MCF 10A (cell line): ENCODE results near the gene S100A8. TPM values are rescaled to one million over a fixed set of nuclear protein-coding genes. Genes with fewer than 3 reads are reported as not detected.

Source experiments
- BruUV-seq: library from RNA; stranded (reverse); fragments of 400-500 nt; replicated peaks from 2 replicates; lab custom pipeline; 2021; lab: Mats Ljungman, UMichigan
- CTCF ChIA-PET: fragments of 300-600 bp; sonication (Branson Sonifier 250); formaldehyde crosslinking; extraction: SDS; loops from one replicate; lab custom pipeline; 2021; ENCODE audit warnings: antibody characterized with exemption, inconsistent platforms; lab: Yijun Ruan, JAX
- POLR2A ChIA-PET: fragments of 300-600, 350-650 bp; sonication (Branson Sonifier 250); formaldehyde crosslinking; extraction: SDS; loops from one replicate; lab custom pipeline; 2020; ENCODE audit warnings: antibody characterized with exemption, inconsistent platforms; lab: Yijun Ruan, JAX
- DNase-seq: peaks from one replicate; pipeline ENCODE4 v3.0.0-alpha.2; 2018; ENCODE audit not compliant: unreplicated experiment
- H3K27ac Mint-ChIP-seq: one replicate; pipeline ENCODE4 v1.8.0; 2022; ENCODE audit warnings: mild to moderate bottlenecking, low read depth, mixed read lengths; ENCODE audit not compliant: unreplicated experiment
- H3K27me3 Mint-ChIP-seq: one replicate; pipeline ENCODE4 v1.8.0; 2022; ENCODE audit warnings: mixed read lengths; ENCODE audit not compliant: insufficient read depth, unreplicated experiment
- H3K36me3 Mint-ChIP-seq: one replicate; pipeline ENCODE4 v1.8.0; 2022; ENCODE audit warnings: mild to moderate bottlenecking, moderate library complexity, mixed read lengths; ENCODE audit not compliant: insufficient read depth, unreplicated experiment
- H3K4me1 Mint-ChIP-seq: one replicate; pipeline ENCODE4 v1.8.0; 2022; ENCODE audit warnings: mixed read lengths; ENCODE audit not compliant: insufficient read depth, unreplicated experiment
- H3K4me3 Mint-ChIP-seq: one replicate; pipeline ENCODE4 v1.8.0; 2022; ENCODE audit warnings: mild to moderate bottlenecking, moderate library complexity, mixed read lengths; ENCODE audit not compliant: unreplicated experiment
- H3K9me3 Mint-ChIP-seq: one replicate; pipeline ENCODE4 v1.8.0; 2022; ENCODE audit warnings: mixed read lengths; ENCODE audit not compliant: unreplicated experiment
- intact Hi-C: fragments of 100-400 bp; cut with micrococcal nuclease; formaldehyde crosslinking; loops from 2 replicates; pipeline ENCODE4 v1.14.1; 2022
- total RNA-seq: library from RNA; stranded (reverse); gene quantifications from 2 replicates; pipeline ENCODE4 v1.2.3, GENCODE V29; 2022
- TF ChIP-seq, protein P1 (sequence below): fragments of 200-600 bp; IDR thresholded peaks from one replicate; pipeline ENCODE4 v1.8.0; 2022; ENCODE audit warnings: antibody characterized with exemption, mild to moderate bottlenecking; ENCODE audit not compliant: unreplicated experiment

Gene S100A8
- total RNA-seq, 1 experiment from 2014 or later, result 80.4 TPM

DNA sequence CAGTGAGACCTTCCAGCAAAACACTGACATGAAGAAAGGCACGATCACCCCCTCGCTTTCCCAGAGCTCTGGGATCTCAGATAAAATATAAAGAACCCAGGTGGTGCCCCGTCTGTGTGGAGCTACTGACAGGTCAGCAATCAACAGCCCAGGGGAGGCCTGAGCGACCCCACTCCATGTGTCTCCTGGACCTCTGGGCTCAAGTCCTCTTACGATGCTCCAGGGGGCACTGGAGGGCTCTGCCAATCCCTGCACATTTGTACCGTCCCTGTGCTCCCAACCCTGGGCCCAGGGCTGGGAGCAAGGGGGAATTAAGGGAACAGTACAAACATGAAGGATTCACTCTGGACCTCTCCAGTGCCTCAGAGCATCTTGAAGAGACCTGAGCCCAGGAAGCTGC, 37.9 kb upstream of the S100A8 start:
- ChIA-PET CTCF (interaction anchor here (0.9 kb wide), 1 partner anchor 26 kb away, joined by 3 read pairs; no protein-coding TSS in a partner anchor), POLR2A (interaction anchor here (0.7 kb wide), 1 partner anchor 66 kb away, joined by 4 read pairs; no protein-coding TSS in a partner anchor)
- Mint-ChIP-seq H3K27ac (no peak overlapping the region), H3K36me3 (no peaks in the 10 kb centered on the region), H3K27me3 (peaks cover 84% of the 10 kb centered on the region), H3K9me3 (no peaks in the 10 kb centered on the region), H3K4me3 (no peak overlapping the region), H3K4me1 (no peaks in the 10 kb centered on the region)
- intact Hi-C loops, result no loop called here
- no TSS peak for BruUV-seq
- DNase-seq, result no peak
- TF ChIP-seq, protein P1, sequence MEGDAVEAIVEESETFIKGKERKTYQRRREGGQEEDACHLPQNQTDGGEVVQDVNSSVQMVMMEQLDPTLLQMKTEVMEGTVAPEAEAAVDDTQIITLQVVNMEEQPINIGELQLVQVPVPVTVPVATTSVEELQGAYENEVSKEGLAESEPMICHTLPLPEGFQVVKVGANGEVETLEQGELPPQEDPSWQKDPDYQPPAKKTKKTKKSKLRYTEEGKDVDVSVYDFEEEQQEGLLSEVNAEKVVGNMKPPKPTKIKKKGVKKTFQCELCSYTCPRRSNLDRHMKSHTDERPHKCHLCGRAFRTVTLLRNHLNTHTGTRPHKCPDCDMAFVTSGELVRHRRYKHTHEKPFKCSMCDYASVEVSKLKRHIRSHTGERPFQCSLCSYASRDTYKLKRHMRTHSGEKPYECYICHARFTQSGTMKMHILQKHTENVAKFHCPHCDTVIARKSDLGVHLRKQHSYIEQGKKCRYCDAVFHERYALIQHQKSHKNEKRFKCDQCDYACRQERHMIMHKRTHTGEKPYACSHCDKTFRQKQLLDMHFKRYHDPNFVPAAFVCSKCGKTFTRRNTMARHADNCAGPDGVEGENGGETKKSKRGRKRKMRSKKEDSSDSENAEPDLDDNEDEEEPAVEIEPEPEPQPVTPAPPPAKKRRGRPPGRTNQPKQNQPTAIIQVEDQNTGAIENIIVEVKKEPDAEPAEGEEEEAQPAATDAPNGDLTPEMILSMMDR, result no peak

DNA sequence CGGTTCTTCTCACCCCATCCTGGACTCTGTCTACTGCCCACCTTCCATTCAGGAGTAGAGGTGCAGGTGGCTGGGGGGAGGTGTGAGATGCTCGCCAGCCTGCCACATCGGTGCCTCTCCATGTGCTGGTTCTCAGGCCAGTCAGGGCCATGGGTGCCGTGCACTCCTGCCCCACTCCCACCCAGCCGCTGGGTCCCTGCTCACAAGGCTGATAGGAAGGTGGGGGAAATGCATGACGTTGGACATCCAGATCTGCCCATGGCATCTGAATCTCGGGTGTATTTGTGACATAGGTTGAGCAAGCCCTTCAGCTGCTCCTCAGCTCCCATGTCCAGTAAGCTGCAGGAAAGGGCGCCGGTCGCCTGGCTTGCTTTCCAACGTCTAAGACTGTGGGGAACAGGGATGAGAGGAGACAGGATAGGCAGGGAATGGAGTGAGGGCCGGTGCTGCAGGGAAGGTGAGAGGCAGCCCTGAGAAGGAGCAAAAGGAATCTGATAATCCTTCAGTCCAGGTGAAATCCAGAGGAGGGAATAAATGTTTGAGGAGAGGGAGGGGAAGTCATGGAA, 37.3 kb upstream of the S100A8 start:
- no peak for DNase-seq
- BruUV-seq, result no TSS peak
- ChIA-PET POLR2A (interaction anchor here (0.7 kb wide), 1 partner anchor 66 kb away, joined by 4 read pairs; no protein-coding TSS in a partner anchor), CTCF (no interaction called here)
- no peaks in the 10 kb centered on the region for H3K4me1 Mint-ChIP-seq
- peaks cover 80% of the 10 kb centered on the region for H3K27me3 Mint-ChIP-seq
- H3K27ac Mint-ChIP-seq, result no peak overlapping the region
- TF ChIP-seq, protein P1, result no peak
- H3K36me3 Mint-ChIP-seq, result no peaks in the 10 kb centered on the region
- intact Hi-C loops, result no loop called here
- no peak overlapping the region for H3K4me3 Mint-ChIP-seq
- no peaks in the 10 kb centered on the region for H3K9me3 Mint-ChIP-seq

- intact Hi-C loops, result no loop called here
- TF ChIP-seq, protein P1, result no peak
- no TSS peak for BruUV-seq
- Mint-ChIP-seq H3K27me3 (peaks cover 70% of the 10 kb centered on the region), H3K36me3 (no peaks in the 10 kb centered on the region), H3K9me3 (no peaks in the 10 kb centered on the region), H3K27ac (no peak overlapping the region), H3K4me1 (no peaks in the 10 kb centered on the region), H3K4me3 (no peak overlapping the region)
- ChIA-PET POLR2A (no interaction called here), CTCF (interaction anchor here (1.0 to 1.3 kb wide), 2 partner anchors 71 to 75 kb away, joined by 4 to 5 read pairs; no protein-coding TSS in a partner anchor)
- DNase-seq, result no peak
Observed at GRCh38 chr1:153426809-153427208, 35.9 kb upstream of the S100A8 start.

- BruUV-seq, result no TSS peak
- Mint-ChIP-seq H3K27ac (no peak overlapping the region), H3K4me1 (no peaks in the 10 kb centered on the region), H3K36me3 (no peaks in the 10 kb centered on the region), H3K4me3 (no peak overlapping the region), H3K27me3 (peaks cover 86% of the 10 kb centered on the region), H3K9me3 (no peaks in the 10 kb centered on the region)
- TF ChIP-seq, protein P1, result no peak
- intact Hi-C loops, result loop anchor here (2.0 kb wide), 2 partner anchors 18 to 30 kb away; no protein-coding TSS in a partner anchor
- POLR2A ChIA-PET, result interaction anchor here (0.7 to 1.1 kb wide), 5 partner anchors 29 to 134 kb away, joined by 3 to 5 read pairs (median 3); partner anchors contain the start of gene S100A9
- CTCF ChIA-PET, result interaction anchor here (0.5 to 3.7 kb wide), 6 partner anchors 65 to 547 kb away, joined by 3 to 23 read pairs (median 6); partner anchors contain the start of gene S100A9
- peak; percentile 84 for DNase-seq
Observed at GRCh38 chr1:153422450-153423068, 31.7 kb upstream of the S100A8 start.
